ENCODE results near the gene RIN2. TPM values are rescaled to one million over a fixed set of nuclear protein-coding genes. Genes with fewer than 3 reads are reported as not detected.
"Not testable (repeated sequence)": the region's sequence is repeated elsewhere in the genome, so short reads cannot be mapped to it uniquely, and the experiment has no call there.

RIN2 gene
- total RNA-seq, 1 donor from 2014 or later, result 46.8 TPM

GRCh38 chr20:19802492-19803158, 44.6 kb downstream of the RIN2 start:
- Mint-ChIP-seq H3K27me3 (no peaks in the 10 kb centered on the region), H3K4me3 (no peak overlapping the region), H3K27ac (peak overlapping the region; percentile 75), H3K4me1 (ENCODE audit: unreplicated experiment) (peaks cover 3% of the 10 kb centered on the region), H3K36me3 (peaks cover 53% of the 10 kb centered on the region), H3K9me3 (peaks cover 5% of the 10 kb centered on the region)
- no peak for DNase-seq (ENCODE audit: extremely low spot score, unreplicated experiment)
- TF ChIP-seq, protein P1, sequence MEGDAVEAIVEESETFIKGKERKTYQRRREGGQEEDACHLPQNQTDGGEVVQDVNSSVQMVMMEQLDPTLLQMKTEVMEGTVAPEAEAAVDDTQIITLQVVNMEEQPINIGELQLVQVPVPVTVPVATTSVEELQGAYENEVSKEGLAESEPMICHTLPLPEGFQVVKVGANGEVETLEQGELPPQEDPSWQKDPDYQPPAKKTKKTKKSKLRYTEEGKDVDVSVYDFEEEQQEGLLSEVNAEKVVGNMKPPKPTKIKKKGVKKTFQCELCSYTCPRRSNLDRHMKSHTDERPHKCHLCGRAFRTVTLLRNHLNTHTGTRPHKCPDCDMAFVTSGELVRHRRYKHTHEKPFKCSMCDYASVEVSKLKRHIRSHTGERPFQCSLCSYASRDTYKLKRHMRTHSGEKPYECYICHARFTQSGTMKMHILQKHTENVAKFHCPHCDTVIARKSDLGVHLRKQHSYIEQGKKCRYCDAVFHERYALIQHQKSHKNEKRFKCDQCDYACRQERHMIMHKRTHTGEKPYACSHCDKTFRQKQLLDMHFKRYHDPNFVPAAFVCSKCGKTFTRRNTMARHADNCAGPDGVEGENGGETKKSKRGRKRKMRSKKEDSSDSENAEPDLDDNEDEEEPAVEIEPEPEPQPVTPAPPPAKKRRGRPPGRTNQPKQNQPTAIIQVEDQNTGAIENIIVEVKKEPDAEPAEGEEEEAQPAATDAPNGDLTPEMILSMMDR (conservative IDR thresholded peaks at IDR 0.05), result no peak

GRCh38 chr20:19806276-19806675, 48.2 kb downstream of the RIN2 start:
- DNase-seq (ENCODE audit: extremely low spot score, unreplicated experiment); H3K27me3 Mint-ChIP-seq: not testable (repeated sequence)
- H3K36me3 Mint-ChIP-seq, result peaks cover 51% of the 10 kb centered on the region

DNA sequence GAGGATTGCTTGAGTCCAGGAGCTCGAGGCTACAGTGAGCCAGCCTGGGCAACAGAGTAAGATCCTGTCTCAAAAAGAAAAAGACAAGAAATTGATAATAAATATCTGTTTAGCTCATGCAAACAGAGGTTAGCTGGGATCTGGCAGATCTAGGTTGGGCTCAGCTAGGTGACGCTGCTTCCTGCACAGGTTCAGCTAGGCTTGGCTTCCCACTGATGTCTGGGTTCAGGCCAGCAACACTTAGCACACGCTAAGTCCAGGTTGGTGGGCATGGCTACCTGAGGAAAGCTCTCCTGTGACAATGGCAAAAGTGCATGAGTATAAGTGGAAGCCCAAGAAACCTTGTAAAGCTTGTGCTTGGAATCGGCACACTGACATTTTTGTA, 48.7 kb downstream of the RIN2 start:
- Mint-ChIP-seq H3K4me3 (no peak overlapping the region), H3K9me3 (peaks cover 5% of the 10 kb centered on the region), H3K36me3 (peaks cover 47% of the 10 kb centered on the region), H3K27me3 (no peaks in the 10 kb centered on the region), H3K27ac (no peak overlapping the region), H3K4me1 (ENCODE audit: unreplicated experiment) (peaks cover 3% of the 10 kb centered on the region)
- TF ChIP-seq, protein P1 (conservative IDR thresholded peaks at IDR 0.05), result no peak
- no peak for DNase-seq (ENCODE audit: extremely low spot score, unreplicated experiment)

More at GRCh38 chr20:19806276-19806675, 48.2 kb downstream of the RIN2 start:
- not testable (repeated sequence) for H3K4me1 Mint-ChIP-seq (ENCODE audit: unreplicated experiment); H3K4me3 Mint-ChIP-seq; H3K9me3 Mint-ChIP-seq; H3K27ac Mint-ChIP-seq

- TF ChIP-seq, protein P1 (conservative IDR thresholded peaks at IDR 0.05), result no peak
- Mint-ChIP-seq H3K4me3 (no peak overlapping the region), H3K9me3 (peaks cover 5% of the 10 kb centered on the region), H3K27ac (no peak overlapping the region), H3K4me1 (ENCODE audit: unreplicated experiment) (peaks cover 3% of the 10 kb centered on the region), H3K27me3 (no peaks in the 10 kb centered on the region), H3K36me3 (peaks cover 45% of the 10 kb centered on the region)
- DNase-seq (ENCODE audit: extremely low spot score, unreplicated experiment), result no peak
Measured at GRCh38 chr20:19807191-19807945, 49.3 kb downstream of the RIN2 start.

Data from type B pancreatic cell (in vitro differentiated cells).